HepG2 (cell line): ENCODE results near the gene ZNF318.

Experiments used
- ATF2 ChIP-seq: sonication (generic); formaldehyde crosslinking; IDR thresholded peaks from 2 replicates; pipeline ENCODE4 v1.4.0; 2020; ENCODE audit warnings: missing genetic modification reagents
- CBX1 ChIP-seq: IDR thresholded peaks from one replicate; pipeline ENCODE4 v1.6.1; 2016; ENCODE audit warnings: antibody characterized with exemption, low read depth
- MEF2D ChIP-seq: sonication (generic); formaldehyde crosslinking; IDR thresholded peaks from 2 replicates; pipeline ENCODE4 v1.5.1; 2020; ENCODE audit warnings: mild to moderate bottlenecking, missing genetic modification reagents
- PPARG ChIP-seq: conservative IDR thresholded peaks from 2 replicates; pipeline ENCODE4 v1.6.1; 2016; ENCODE audit warnings: missing biosample characterization, missing genetic modification reagents
- SMC3 ChIP-seq: IDR thresholded peaks from 2 replicates; pipeline ENCODE4 v1.6.1; 2011; ENCODE audit warnings: low read length, improper control_type of control experiment
- ZNF777 ChIP-seq: sonication (generic); formaldehyde crosslinking; IDR thresholded peaks from 2 replicates; pipeline ENCODE4 v1.4.0; 2020; ENCODE audit warnings: missing genetic modification reagents

- TF ChIP-seq ATF2 (no peak), CBX1 (no peak), ZNF777 (CRISPR knock-in tag) (no peak), MEF2D (CRISPR knock-in tag) (no peak), SMC3 (peak; percentile 5; the same call in 1 of the 2 replicates), PPARG (CRISPR knock-in tag) (no peak)
Measured at GRCh38 chr6:43313813-43314212, 55.6 kb downstream of the ZNF318 start.
